HepG2 (cell line): ENCODE results near the gene EIF3A. TPM values are rescaled to one million over a fixed set of nuclear protein-coding genes. Genes with fewer than 3 reads are reported as not detected.

Experiments used
- ARNT ChIP-seq: fragments of 450-650 bp; IDR thresholded peaks from 2 replicates; pipeline ENCODE4 v1.6.1; 2017
- ARNT2 ChIP-seq: sonication (generic); formaldehyde crosslinking; IDR thresholded peaks from 2 replicates; pipeline ENCODE4 v1.8.0; 2022; ENCODE audit warnings: mild to moderate bottlenecking, low read depth, missing genetic modification reagents, moderate library complexity
- ATAD3A ChIP-seq: sonication (generic); formaldehyde crosslinking; IDR thresholded peaks from 2 replicates; pipeline ENCODE4 v1.4.0; 2020; ENCODE audit warnings: missing genetic modification reagents
- CEBPG ChIP-seq: IDR thresholded peaks from 2 replicates; pipeline ENCODE4 v1.6.1; 2016
- FOXA1 ChIP-seq, 2 experiments: fragments of 450-650 bp in 1 of 2; sonication (generic) in 1 of 2; formaldehyde crosslinking in 1 of 2; IDR thresholded peaks; 2 replicates each; pipeline versions ENCODE4 v1.4.0 to v1.6.1; 2016 to 2020; ENCODE audit warnings: missing genetic modification reagents in 1 of 2
- KLF11 ChIP-seq: IDR thresholded peaks from 2 replicates; pipeline ENCODE4 v1.6.1; 2016; ENCODE audit warnings: missing compliant biosample characterization
- MAZ ChIP-seq, 2 experiments: sonication (generic) in 1 of 2; formaldehyde crosslinking in 1 of 2; IDR thresholded peaks; 2 replicates each; pipeline versions ENCODE4 v1.5.0 to v1.6.1; 2012 to 2020; ENCODE audit warnings: low read depth in 2 of 2, mild to moderate bottlenecking in 2 of 2, borderline replicate concordance in 1 of 2, improper control_type of control experiment in 1 of 2, low read length in 1 of 2, missing genetic modification reagents in 1 of 2, moderate library complexity in 1 of 2
- MEIS1 ChIP-seq: sonication (generic); formaldehyde crosslinking; IDR thresholded peaks from 2 replicates; pipeline ENCODE4 v1.9.0; 2021; ENCODE audit warnings: mild to moderate bottlenecking, missing genetic modification reagents, moderate library complexity, borderline replicate concordance
- NCOR1 ChIP-seq: fragments of 200-600 bp; sonication (generic); IDR thresholded peaks from 2 replicates; pipeline ENCODE4 v1.7.0; 2017; ENCODE audit warnings: antibody characterized with exemption, low read length, borderline replicate concordance
- PHF20 ChIP-seq: sonication (generic); formaldehyde crosslinking; IDR thresholded peaks from 2 replicates; pipeline ENCODE4 v1.5.0; 2020; ENCODE audit warnings: mild to moderate bottlenecking, missing genetic modification reagents
- PHF8 ChIP-seq: sonication (generic); formaldehyde crosslinking; IDR thresholded peaks from 2 replicates; pipeline ENCODE4 v1.5.0; 2020; ENCODE audit warnings: missing genetic modification reagents
- POGZ ChIP-seq: sonication (generic); formaldehyde crosslinking; IDR thresholded peaks from 2 replicates; pipeline ENCODE4 v1.4.0; 2020; ENCODE audit warnings: mild to moderate bottlenecking, missing genetic modification reagents
- RARG ChIP-seq: sonication (generic); formaldehyde crosslinking; IDR thresholded peaks from 2 replicates; pipeline ENCODE4 v1.4.0; 2020; ENCODE audit warnings: low read depth, mild to moderate bottlenecking, missing genetic modification reagents
- RFX1 ChIP-seq: fragments of 450-650 bp; IDR thresholded peaks from 2 replicates; pipeline ENCODE4 v1.6.1; 2017
- SIX4 ChIP-seq: sonication (generic); formaldehyde crosslinking; IDR thresholded peaks from 2 replicates; pipeline ENCODE4 v1.4.0; 2020; ENCODE audit warnings: missing genetic modification reagents
- TAF15 ChIP-seq: fragments of 200-400 bp; formaldehyde crosslinking; IDR thresholded peaks from one replicate; pipeline ENCODE4 v1.6.1; 2018; ENCODE audit warnings: mild to moderate bottlenecking, low read depth, low read length; ENCODE audit not compliant: poor library complexity, severe bottlenecking
- TCF12 ChIP-seq, 2 experiments: fragments of 450-650 bp in 1 of 2; sonication (generic) in 1 of 2; formaldehyde crosslinking in 1 of 2; IDR thresholded peaks; 2 replicates each; pipeline versions ENCODE4 v1.6.1 to v1.8.0; 2017 to 2022; ENCODE audit warnings: antibody characterized with exemption in 1 of 2, mild to moderate bottlenecking in 1 of 2, missing genetic modification reagents in 1 of 2, moderate library complexity in 1 of 2
- TRIM24 ChIP-seq: sonication (generic); formaldehyde crosslinking; IDR thresholded peaks from 2 replicates; pipeline ENCODE4 v1.8.0; 2022; ENCODE audit warnings: mild to moderate bottlenecking, missing genetic modification reagents
- U2AF1 ChIP-seq: fragments of 200-400 bp; formaldehyde crosslinking; optimal IDR thresholded peaks from 2 replicates; pipeline ENCODE3; 2017; ENCODE audit warnings: mild to moderate bottlenecking, low read depth, low read length
- YEATS4 ChIP-seq: sonication (generic); formaldehyde crosslinking; IDR thresholded peaks from 2 replicates; pipeline ENCODE4 v1.4.0; 2020; ENCODE audit warnings: missing genetic modification reagents, borderline replicate concordance
- YY1 ChIP-seq: IDR thresholded peaks from 2 replicates; pipeline ENCODE4 v1.6.1; 2011; ENCODE audit warnings: low read length, low read depth, moderate library complexity, mild to moderate bottlenecking; ENCODE audit not compliant: insufficient read depth, insufficient replicate concordance
- ZNF143 ChIP-seq: sonication (generic); formaldehyde crosslinking; IDR thresholded peaks from 2 replicates; pipeline ENCODE4 v1.4.0; 2020; ENCODE audit warnings: missing genetic modification reagents
- ZNF34 ChIP-seq: sonication (generic); formaldehyde crosslinking; IDR thresholded peaks from 2 replicates; pipeline ENCODE4 v1.4.0; 2020; ENCODE audit warnings: mild to moderate bottlenecking, missing genetic modification reagents, borderline replicate concordance
- ZNF572 ChIP-seq: sonication (generic); formaldehyde crosslinking; IDR thresholded peaks from 2 replicates; pipeline ENCODE4 v1.5.1; 2020; ENCODE audit warnings: mild to moderate bottlenecking, missing genetic modification reagents
- ZNF737 ChIP-seq: sonication (generic); formaldehyde crosslinking; IDR thresholded peaks from 2 replicates; pipeline ENCODE4 v1.5.0; 2020; ENCODE audit warnings: missing genetic modification reagents, mild to moderate bottlenecking, borderline replicate concordance
- ZNF782 ChIP-seq: sonication (generic); formaldehyde crosslinking; IDR thresholded peaks from 2 replicates; pipeline ENCODE4 v1.4.0; 2020; ENCODE audit warnings: missing genetic modification reagents, mild to moderate bottlenecking, borderline replicate concordance
- ZNF788 ChIP-seq: sonication (generic); formaldehyde crosslinking; IDR thresholded peaks from 2 replicates; pipeline ENCODE4 v1.5.0; 2020; ENCODE audit warnings: mild to moderate bottlenecking, missing genetic modification reagents, borderline replicate concordance
- polyA plus RNA-seq, 8 experiments: library from polyadenylated mRNA; depleted of rRNA in 3 of 8; stranded (reverse) in 7 of 8; unstranded in 1 of 8; fragments of >200 nt; fragmentation: Illumina TruSeq in 4 of 8; extraction: Trizol in 4 of 8; gene quantifications; 2 replicates each; pipeline versions ENCODE4 v1.2.1 to v1.2.3, GENCODE V29; 2011 to 2016; ENCODE audit warnings: low read depth in 4 of 8, missing spikeins in 1 of 8, mixed read lengths in 1 of 8; ENCODE audit not compliant: insufficient read depth in 1 of 8
- total RNA-seq, 5 experiments: library from RNA; depleted of rRNA; stranded (reverse); fragments of >200 nt; fragmentation: Illumina TruSeq; extraction: Trizol; gene quantifications; 2 replicates each; pipeline ENCODE4 v1.2.3, GENCODE V29; 2016; ENCODE audit warnings: low read depth in 1 of 5
- TF ChIP-seq, protein P1 (sequence below): IDR thresholded peaks from 2 replicates; pipeline ENCODE4 v1.6.1; 2016
- TF ChIP-seq, protein P2 (sequence below): sonication (generic); formaldehyde crosslinking; IDR thresholded peaks from 2 replicates; pipeline ENCODE4 v1.4.0; 2020; ENCODE audit warnings: missing genetic modification reagents, borderline replicate concordance

The EIF3A gene
- total and polyA plus RNA-seq, 2 of the 13 experiments (the other 11 are each of a cell fraction or from before 2014, with no cell fraction given) = 25.6 to 117 TPM

- TF ChIP-seq SIX4 (CRISPR knock-in tag) (peak; percentile 63; the same call in 1 of the 2 replicates), ZNF572 (CRISPR knock-in tag) (no peak; the same call in 1 of the 2 replicates), CEBPG (peak; percentile 98), ARNT2 (no peak; the same call in 1 of the 2 replicates), U2AF1 (no peak), ARNT (no peak), TCF12 (IDR thresholded peaks at IDR 0.05) (no peak), TCF12 (CRISPR knock-in tag; IDR thresholded peaks at IDR 0.05) (peak; percentile 73; the same call in 1 of the 2 replicates), MEIS1 (CRISPR knock-in tag) (no peak), ATAD3A (CRISPR knock-in tag) (no peak), ZNF143 (CRISPR knock-in tag) (no peak), FOXA1 (IDR thresholded peaks at IDR 0.05) (no peak), FOXA1 (CRISPR knock-in tag; IDR thresholded peaks at IDR 0.05) (peak; percentile 53), ZNF788 (CRISPR knock-in tag) (peak; percentile 83; the same call in 1 of the 2 replicates), PHF8 (CRISPR knock-in tag) (no peak), RARG (CRISPR knock-in tag) (no peak), ZNF34 (CRISPR knock-in tag) (no peak), POGZ (CRISPR knock-in tag) (0 out of 2 replicates have a peak, but pooled peaks have one; percentile 33), ZNF782 (CRISPR knock-in tag) (no peak; the same call in 1 of the 2 replicates), TAF15 (no peak), MAZ (IDR thresholded peaks at IDR 0.05; ENCODE audit: borderline replicate concordance, low read depth, low read length) (no peak), MAZ (CRISPR knock-in tag; IDR thresholded peaks at IDR 0.05; ENCODE audit: low read depth) (peak; percentile 42; the same call in 1 of the 2 replicates), KLF11 (CRISPR knock-in tag) (no peak), NCOR1 (peak; percentile 96), PHF20 (no peak), RFX1 (no peak), TRIM24 (CRISPR knock-in tag) (peak; percentile 77; the same call in 1 of the 2 replicates), YY1 (peak; percentile 23), YEATS4 (peak; percentile 65; the same call in 1 of the 2 replicates), ZNF737 (CRISPR knock-in tag) (peak; percentile 75; the same call in 1 of the 2 replicates)
- TF ChIP-seq, protein P1, sequence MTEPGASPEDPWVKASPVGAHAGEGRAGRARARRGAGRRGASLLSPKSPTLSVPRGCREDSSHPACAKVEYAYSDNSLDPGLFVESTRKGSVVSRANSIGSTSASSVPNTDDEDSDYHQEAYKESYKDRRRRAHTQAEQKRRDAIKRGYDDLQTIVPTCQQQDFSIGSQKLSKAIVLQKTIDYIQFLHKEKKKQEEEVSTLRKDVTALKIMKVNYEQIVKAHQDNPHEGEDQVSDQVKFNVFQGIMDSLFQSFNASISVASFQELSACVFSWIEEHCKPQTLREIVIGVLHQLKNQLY (CRISPR knock-in tag) = peak; percentile 60
- TF ChIP-seq, protein P2, sequence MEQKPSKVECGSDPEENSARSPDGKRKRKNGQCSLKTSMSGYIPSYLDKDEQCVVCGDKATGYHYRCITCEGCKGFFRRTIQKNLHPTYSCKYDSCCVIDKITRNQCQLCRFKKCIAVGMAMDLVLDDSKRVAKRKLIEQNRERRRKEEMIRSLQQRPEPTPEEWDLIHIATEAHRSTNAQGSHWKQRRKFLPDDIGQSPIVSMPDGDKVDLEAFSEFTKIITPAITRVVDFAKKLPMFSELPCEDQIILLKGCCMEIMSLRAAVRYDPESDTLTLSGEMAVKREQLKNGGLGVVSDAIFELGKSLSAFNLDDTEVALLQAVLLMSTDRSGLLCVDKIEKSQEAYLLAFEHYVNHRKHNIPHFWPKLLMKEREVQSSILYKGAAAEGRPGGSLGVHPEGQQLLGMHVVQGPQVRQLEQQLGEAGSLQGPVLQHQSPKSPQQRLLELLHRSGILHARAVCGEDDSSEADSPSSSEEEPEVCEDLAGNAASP (CRISPR knock-in tag) = peak; percentile 64; the same call in 1 of the 2 replicates
Measured at GRCh38 chr10:119113751-119114732, 33.4 kb upstream of the EIF3A start (continued).
